HUDEP-2 (cell line): ENCODE measurements around the gene FAR1.
"Not testable (repeated sequence)": the region's sequence is repeated elsewhere in the genome, so short reads cannot be mapped to it uniquely, and the experiment has no call there.

Experiments
- DNase-seq, 76 experiments: peaks; one replicate each; lab custom pipeline; 2025; ENCODE audit not compliant: unreplicated experiment in 76 of 76; lab: John Stamatoyannopoulos, UW

FAR1 gene

DNA sequence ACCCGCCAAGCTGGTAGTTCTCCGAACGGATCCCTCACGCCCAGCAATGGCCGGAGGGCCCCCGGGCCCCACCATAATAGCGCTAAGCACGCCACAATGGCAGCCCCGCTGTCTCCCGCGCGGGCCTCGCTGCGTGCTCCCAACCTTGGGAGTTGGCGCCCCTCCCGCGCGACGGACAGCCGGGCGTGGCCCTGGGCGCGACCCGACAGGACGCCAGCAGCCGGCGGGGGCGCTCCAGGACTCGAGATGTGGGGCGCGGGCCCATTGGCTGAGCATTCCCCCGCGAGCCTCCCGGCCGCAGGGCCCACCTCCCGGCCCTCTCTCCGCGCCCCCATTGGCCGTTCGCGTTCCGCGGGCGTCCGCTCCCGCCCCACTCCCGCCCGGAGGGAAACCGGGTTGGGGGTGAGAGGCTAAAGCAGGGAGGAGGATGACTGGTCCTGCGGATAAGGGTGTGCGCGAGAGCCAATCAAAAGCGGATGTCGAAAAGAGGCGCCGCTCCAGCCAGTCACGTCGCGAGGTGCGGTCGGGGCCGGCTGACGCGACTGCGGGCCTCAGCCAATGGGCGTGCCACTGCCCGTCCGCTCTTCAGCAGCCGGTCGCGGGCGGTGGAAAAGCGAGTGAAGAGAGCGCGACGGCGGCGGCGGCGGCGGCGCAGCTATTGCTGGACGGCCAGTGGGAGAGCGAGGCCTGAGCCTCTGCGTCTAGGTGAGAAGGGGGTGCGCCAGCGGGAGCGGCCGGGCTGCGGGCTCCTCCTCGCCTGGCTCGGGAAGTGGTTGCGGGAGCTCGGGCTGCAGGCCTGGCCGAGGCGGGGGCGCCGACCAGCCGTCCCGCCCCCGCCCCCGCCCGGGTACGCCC lies at the start of gene FAR1:
FAR1 (plus strand) TSS at position 567 of the 855 bp plus-strand sequence. CDS start 26,098 bp downstream, outside the sequence.
- DNase-seq: peak in 75 of 76 experiments; percentile 80 to 99 (median 96)

DNA sequence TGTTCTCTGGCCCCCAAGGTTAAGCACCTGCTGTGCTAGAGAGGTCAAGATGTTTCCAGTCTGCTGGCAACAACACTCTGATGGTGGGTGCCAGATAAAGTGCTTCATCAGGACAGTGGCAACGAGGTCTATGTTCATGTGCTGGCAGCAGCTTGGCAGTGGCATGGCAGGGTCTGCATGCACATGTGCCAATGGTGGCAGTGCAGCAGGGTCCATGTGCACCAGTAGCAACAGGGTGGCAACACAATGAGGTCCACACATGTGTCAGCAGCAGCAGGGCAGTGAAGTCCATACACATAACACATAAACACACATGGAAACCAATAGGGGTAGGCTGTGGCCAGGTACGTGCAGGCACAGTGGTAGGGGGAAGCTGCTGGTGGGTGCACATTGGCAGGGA lies 48.4 kb upstream of the FAR1 start:
- DNase-seq: no peak

DNA sequence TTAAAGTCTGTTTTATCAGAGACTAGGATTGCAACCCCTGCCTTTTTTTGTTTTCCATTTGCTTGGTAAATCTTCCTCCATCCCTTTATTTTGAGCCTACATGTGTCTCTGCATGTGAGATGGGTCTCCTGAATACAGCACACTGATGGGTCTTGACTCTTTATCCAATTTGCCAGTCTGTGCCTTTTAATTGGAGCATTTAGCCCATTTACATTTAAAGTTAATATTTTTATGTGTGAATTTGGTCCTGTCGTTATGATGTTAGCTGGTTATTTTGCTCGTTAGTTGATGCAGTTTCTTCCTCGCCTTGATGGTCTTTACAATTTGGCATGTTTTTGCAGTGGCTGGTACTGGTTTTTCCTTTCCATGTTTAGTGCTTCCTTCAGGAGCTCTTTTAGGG lies 41.6 kb upstream of the FAR1 start:
- DNase-seq: not testable (repeated sequence)

DNA sequence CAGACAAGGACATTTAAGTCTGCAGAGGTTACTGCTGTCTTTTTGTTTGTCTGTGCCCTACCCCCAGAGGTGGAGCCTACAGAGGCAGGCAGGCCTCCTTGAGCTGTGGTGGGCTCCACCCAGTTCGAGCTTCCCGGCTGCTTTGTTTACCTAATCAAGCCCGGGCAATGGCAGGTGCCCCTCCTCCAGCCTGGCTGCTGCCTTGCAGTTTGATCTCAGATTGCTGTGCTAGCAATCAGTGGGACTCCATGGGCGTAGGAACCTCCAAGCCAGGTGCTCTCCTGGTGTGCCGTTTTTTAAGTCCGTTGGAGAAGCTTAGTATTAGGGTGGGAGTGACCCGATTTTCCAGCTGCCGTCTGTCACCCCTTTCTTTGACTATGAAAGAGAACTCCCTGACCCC lies 39.8 kb upstream of the FAR1 start:
- DNase-seq: not testable (repeated sequence)

DNA sequence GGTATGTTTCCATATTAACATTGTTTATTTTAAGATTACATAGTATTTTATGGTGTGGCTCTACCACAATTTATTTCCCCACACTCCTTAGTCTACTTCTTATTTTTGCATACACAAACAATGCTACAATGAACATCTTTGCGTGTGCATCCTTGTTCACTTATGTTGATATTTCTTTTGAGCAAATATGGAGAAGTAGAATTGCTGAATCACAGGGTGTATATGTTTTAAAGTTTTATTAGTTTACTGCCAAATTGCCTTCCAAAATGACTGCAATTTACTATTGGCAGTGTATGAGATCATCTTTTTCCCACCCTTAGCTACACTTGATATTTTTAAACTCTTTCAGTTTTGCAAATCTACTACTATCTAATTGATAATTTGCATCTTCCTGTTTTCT lies 38.7 kb upstream of the FAR1 start:
- no peak for DNase-seq

DNA sequence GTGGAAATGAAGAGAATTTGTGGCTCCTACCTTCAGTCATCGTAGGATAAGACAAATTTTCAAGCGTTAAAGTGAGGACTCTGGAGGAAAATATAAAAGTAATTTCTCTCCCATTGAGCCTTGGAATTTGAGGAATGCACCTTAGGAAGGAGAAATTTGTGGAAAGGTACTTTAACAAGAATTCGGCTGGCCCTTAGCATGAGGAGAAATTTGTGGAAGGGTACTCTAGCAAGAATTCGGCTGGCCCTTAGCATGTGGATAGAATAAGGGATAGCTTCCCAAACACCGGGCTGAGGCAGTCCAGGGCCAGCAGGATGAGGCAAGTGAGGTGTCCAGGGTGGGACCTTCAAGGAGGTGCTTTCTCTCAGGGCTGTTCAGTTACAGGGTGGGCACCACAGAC lies 33.2 kb upstream of the FAR1 start:
- DNase-seq: no peak

- DNase-seq: no peak
Observed at GRCh38 chr11:13635804-13636203, 32.7 kb upstream of the FAR1 start.

DNA sequence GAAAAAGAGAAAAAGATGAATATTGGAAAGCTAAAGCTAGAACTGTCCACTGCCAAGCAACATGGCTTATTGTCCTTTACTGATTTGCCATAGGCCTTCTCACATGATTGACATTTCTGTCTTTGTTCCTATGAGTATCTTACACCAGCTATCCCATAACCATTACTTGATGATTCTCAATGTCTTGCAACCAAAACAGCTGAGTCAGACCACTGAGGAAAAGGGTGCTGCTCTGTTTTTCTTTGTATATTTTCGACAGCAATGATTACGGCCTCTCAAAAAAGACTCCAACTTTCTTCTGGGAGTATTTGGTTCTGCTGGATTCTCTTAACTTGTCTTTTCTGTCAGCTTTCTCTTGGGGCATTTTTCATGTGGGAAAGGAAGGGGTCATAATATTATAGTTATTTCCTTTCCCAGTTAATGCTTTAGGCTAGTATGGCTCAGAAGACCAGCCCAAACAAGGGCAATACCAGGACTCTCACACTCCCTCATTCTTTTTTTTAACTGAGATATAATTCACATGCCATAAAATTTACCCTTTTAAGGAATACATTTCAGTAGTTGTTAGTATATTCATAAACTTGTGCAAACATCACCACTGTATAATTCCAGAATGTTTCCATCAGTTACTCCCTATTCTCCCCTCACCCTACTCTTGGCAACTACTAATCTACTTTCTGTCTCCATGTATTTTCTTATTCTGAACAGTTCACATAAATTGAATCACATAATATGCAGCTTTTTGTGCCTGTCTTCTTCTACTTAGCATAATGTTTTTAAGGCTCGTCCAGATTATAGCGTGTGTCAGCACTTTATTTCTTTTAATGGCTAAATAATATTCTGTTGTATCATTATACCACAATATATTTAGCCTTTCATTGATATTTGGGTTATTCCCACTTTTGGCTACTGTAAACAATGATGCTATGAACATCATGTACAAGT lies 31.1 kb upstream of the FAR1 start:
- no peak for DNase-seq

GRCh38 chr11:13638422-13638821 lies 30.0 kb upstream of the FAR1 start:
- no peak for DNase-seq

DNA sequence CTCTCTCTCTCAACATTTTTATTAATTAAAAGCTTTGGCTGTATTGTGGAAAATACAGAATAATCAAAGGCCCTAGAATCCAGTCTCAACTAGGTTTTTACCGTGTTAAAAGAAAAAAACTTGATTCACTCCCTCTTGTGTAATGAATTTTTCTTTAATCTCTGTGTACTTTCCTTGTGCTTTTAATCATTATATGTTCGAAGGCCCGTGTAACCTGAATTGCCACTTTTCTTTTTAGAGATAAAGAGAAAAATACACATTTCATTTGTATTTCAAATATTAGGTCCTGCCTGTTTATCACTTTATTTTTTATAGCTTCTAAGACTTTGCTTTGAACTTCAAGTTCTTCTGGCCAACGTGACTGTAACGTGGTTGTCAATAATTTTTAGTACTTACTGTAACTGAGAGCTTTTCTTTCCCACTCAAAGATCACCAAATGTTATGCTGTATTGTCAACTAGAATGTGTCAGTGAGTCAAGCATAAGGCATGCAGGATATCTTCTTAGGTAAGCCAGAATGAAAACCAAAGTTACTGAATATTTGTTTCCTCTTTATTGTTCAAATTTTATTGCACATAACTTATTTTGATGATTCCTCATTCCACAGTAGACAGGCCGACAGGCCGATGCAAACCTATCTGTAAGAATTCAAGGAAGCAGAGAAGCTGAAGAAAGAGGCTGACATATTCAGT lies 23.3 kb upstream of the FAR1 start:
- no peak for DNase-seq

DNA sequence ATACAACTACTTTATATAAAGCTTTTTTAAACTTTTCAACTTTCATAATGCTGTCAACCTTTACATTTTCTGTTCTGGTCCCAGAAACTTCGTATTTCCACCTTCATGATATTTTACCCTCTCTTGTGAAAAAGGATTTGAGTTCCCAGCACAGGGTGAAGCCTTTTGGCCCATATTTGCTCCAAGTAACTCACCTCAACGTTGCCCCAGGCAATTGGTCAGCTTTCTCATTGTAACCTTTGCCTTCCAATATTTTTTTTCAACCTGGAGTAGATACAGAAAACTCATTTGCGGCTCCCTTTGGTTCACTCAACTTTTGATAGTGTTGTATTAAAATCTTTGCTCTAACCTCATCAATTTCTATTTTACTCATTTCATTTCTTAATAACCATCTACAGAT lies 21.1 kb upstream of the FAR1 start:
- DNase-seq: no peak

GRCh38 chr11:13649619-13650018 lies 18.8 kb upstream of the FAR1 start:
- DNase-seq: no peak

DNA sequence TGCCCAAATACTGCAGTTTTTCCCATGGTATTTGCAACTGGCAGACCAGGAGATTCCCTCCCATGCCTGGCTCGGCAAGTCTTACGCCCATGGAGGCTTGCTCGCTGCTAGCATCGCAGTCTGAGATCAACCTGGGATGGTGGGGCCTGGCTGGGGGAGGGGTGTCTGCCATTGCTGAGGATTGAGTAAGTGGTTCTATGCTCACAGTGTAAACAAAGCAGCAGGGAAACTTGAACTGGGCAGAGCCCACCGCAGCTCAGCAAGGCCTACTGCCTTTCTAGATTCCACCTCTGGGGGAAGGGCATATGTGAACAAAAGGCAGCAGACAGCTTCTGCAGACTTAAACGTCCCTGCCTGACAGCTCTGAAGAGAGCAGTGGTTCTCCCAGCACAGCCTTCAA lies 17.0 kb upstream of the FAR1 start:
- DNase-seq: not testable (repeated sequence)

DNA sequence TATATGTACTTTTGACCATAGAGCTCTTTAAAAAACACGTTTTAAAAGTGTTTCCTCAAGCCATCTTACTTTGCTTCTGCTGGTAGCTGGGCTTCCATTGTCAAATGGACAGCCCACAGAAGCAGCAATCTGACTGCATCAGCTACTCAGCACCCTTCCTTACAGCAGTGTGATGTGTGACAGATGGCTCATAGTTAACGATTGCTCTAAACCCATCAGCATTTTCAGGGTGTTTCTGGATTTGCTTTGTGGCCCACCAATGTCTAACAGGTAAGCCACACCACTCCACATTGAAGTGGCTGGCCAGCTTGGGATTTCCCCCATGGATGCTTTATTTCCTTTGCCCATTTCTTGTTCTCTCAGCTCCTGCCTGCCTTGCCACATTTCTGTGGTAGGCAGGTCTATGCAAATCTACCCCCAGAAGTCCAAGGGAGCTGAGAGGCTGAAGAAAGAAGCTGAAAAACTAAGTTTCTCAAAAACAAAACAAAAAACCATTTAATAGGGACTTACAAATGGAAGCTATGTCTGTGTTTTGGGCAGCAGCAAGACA lies 7.3 kb upstream of the FAR1 start:
- DNase-seq: no peak

GRCh38 chr11:13663631-13664071 lies 4.8 kb upstream of the FAR1 start:
- DNase-seq: peak in 3 of 76 experiments; percentile 4 to 10 (median 9)

DNA sequence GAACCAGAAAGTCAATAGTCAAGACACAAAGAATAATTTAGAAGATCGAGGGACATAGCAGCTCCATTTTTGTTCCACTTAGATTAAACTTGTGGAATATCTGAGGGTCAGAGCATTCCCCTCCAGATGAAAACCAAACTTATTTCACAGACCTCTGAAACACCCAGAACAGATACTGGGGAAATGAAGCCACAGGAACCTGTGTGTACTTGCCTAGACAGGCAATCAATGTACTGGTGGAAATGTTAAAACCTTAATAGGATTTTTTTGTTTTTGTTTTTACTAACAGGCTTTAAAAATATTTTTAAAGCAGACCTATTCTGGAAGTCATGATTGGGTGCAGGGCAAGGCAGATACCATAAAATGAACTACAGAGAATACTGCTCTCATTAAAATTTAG lies 4.1 kb upstream of the FAR1 start:
- DNase-seq: no peak

- DNase-seq: no peak
Observed at GRCh38 chr11:13666708-13667107, 1.8 kb upstream of the FAR1 start.

GRCh38 chr11:13667245-13667644 lies 1.2 kb upstream of the FAR1 start:
- no peak for DNase-seq

DNA sequence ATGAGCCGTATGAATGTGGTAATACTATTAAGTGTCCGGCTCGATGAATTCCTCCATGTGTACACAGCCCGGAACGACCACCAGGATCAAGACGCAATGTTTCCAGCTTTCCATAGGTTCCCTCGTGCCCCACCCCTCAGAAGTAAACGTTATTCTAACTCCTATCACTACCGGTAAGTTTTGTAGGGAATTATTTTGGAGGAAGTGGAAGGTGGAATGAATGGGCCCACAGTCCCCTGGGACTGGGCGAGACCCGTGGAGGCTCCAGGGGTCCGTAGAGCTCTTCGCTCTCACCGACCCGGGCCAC lies 720 bp upstream of the FAR1 start:
- DNase-seq: no peak

- DNase-seq: peak in 34 of 76 experiments; percentile 4 to 54 (median 34)
Observed at GRCh38 chr11:13668957-13669521, 571 bp downstream of the FAR1 start.
